Activated B cell treated with CpG ODN at 0.5 μM for 24 hours (primary cell): ENCODE data around the gene MBD3. TPM values are rescaled to one million over a fixed set of nuclear protein-coding genes. Genes with fewer than 3 reads are reported as not detected.

ENCODE experiments used
- ATAC-seq: fragments of 200-7000 bp; cut with Tn5 transposase; one replicate; pipeline ENCODE4 v1.10.0; 2021; ENCODE audit warnings: low read depth, mild to moderate bottlenecking, moderate library complexity
- CTCF ChIA-PET: fragments of 350-600 bp; sonication (Branson Sonifier 250); formaldehyde crosslinking; loops from one replicate; lab custom pipeline; 2021; ENCODE audit warnings: antibody characterized with exemption; lab: Charles Lee
- POLR2A ChIA-PET: fragments of 350-600 bp; sonication (Branson Sonifier 250); formaldehyde crosslinking; loops from one replicate; lab custom pipeline; 2021; ENCODE audit warnings: antibody characterized with exemption; lab: Charles Lee
- DNase-seq: peaks from one replicate; pipeline ENCODE4 v3.0.0; 2022
- H3K27ac Mint-ChIP-seq: one replicate; pipeline ENCODE4 v1.8.0; 2020; ENCODE audit warnings: mixed read lengths
- H3K27me3 Mint-ChIP-seq: one replicate; pipeline ENCODE4 v1.8.0; 2021; ENCODE audit warnings: mixed read lengths
- H3K36me3 Mint-ChIP-seq: one replicate; pipeline ENCODE4 v1.8.0; 2021; ENCODE audit warnings: low read depth, mixed read lengths
- H3K4me1 Mint-ChIP-seq: one replicate; pipeline ENCODE4 v1.8.0; 2021; ENCODE audit warnings: mixed read lengths
- H3K4me3 Mint-ChIP-seq: one replicate; pipeline ENCODE4 v1.8.0; 2020; ENCODE audit warnings: mild to moderate bottlenecking, mixed read lengths
- H3K9me3 Mint-ChIP-seq: one replicate; pipeline ENCODE4 v1.8.0; 2020; ENCODE audit warnings: mixed read lengths
- CTCF ChIP-seq: fragments of 200-600 bp; IDR thresholded peaks from one replicate; pipeline ENCODE4 v1.8.0; 2022; ENCODE audit warnings: antibody characterized with exemption, mild to moderate bottlenecking
- intact Hi-C: fragments of 100-400 bp; cut with micrococcal nuclease; formaldehyde crosslinking; loops from one replicate; pipeline ENCODE4 v1.15.1; 2024
- total RNA-seq: library from RNA; stranded (reverse); gene quantifications from 2 replicates; pipeline ENCODE4 v1.2.3, GENCODE V29; 2022

The MBD3 gene
- total RNA-seq, 1 donor from 2014 or later: 96.9 TPM

GRCh38 chr19:1528596-1529429, 63.9 kb downstream of the MBD3 start:
- Mint-ChIP-seq H3K4me3 (no peak overlapping the region), H3K27me3 (peaks cover 44% of the 10 kb centered on the region), H3K9me3 (no peaks in the 10 kb centered on the region), H3K4me1 (peaks cover 5% of the 10 kb centered on the region), H3K36me3 (no peaks in the 10 kb centered on the region), H3K27ac (no peak overlapping the region)
- intact Hi-C loops: no loop called here
- TF ChIP-seq CTCF: no peak
- ChIA-PET POLR2A (no interaction called here), CTCF (no interaction called here)
- DNase-seq: no peak
- no peak for ATAC-seq

GRCh38 chr19:1527650-1528309, 64.9 kb downstream of the MBD3 start:
- CTCF ChIA-PET: no interaction called here
- H3K27me3 Mint-ChIP-seq: peaks cover 48% of the 10 kb centered on the region
- no peak overlapping the region for H3K4me3 Mint-ChIP-seq
- H3K36me3 Mint-ChIP-seq: no peaks in the 10 kb centered on the region
- H3K27ac Mint-ChIP-seq: no peak overlapping the region
- no peaks in the 10 kb centered on the region for H3K9me3 Mint-ChIP-seq
- POLR2A ChIA-PET: no interaction called here
- no peak for TF ChIP-seq CTCF
- peaks cover 5% of the 10 kb centered on the region for H3K4me1 Mint-ChIP-seq
- ATAC-seq (no peak), DNase-seq (no peak)
- intact Hi-C loops: no loop called here

- Mint-ChIP-seq H3K4me3 (no peak overlapping the region), H3K9me3 (no peaks in the 10 kb centered on the region), H3K27me3 (peaks cover 48% of the 10 kb centered on the region), H3K4me1 (peaks cover 5% of the 10 kb centered on the region), H3K27ac (no peak overlapping the region), H3K36me3 (no peaks in the 10 kb centered on the region)
- no peak for DNase-seq
- ChIA-PET CTCF (no interaction called here), POLR2A (no interaction called here)
- TF ChIP-seq CTCF: no peak
- intact Hi-C loops: no loop called here
- no peak for ATAC-seq
These were observed 65.6 kb downstream of the MBD3 start for GRCh38 chr19:1526979-1527649.

GRCh38 chr19:1526066-1526778, 66.4 kb downstream of the MBD3 start:
- ATAC-seq (no peak), DNase-seq (no peak)
- no peaks in the 10 kb centered on the region for H3K9me3 Mint-ChIP-seq
- H3K4me1 Mint-ChIP-seq: peaks cover 5% of the 10 kb centered on the region
- H3K27ac Mint-ChIP-seq: no peak overlapping the region
- ChIA-PET CTCF (no interaction called here), POLR2A (no interaction called here)
- no peaks in the 10 kb centered on the region for H3K36me3 Mint-ChIP-seq
- peaks cover 45% of the 10 kb centered on the region for H3K27me3 Mint-ChIP-seq
- intact Hi-C loops: no loop called here
- no peak overlapping the region for H3K4me3 Mint-ChIP-seq
- no peak for TF ChIP-seq CTCF
